SH-SY5Y (cell line): ENCODE data around the gene NELL2.

Experiments used
- GATA2 ChIP-seq: IDR thresholded peaks from 2 replicates; pipeline ENCODE4 v1.6.1; 2011; ENCODE audit warnings: mild to moderate bottlenecking, low read depth, low read length
- GATA3 ChIP-seq: IDR thresholded peaks from 2 replicates; pipeline ENCODE4 v1.6.1; 2011; ENCODE audit warnings: low read depth, mild to moderate bottlenecking, low read length, moderate library complexity

Gene NELL2

DNA sequence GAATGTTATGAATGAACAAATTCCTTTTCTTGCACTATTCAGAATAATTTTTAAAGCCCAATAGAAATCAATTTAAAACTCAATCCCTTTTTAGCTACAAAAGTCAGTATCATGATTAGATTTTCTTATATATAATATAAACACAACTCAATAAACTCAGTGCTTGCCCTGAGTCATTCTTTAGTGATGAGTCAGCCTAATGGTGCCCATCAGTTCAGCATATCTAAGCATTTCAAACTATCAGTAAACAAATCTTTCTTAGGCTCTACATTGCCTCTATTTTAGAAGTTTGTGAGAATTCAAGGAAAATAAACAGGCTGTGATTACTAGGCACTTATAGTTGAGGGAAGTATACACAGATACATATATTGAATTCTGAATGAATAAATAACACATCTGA is 179.6 kb downstream of the NELL2 start:
- TF ChIP-seq GATA3 (no peak), GATA2 (no peak)

- TF ChIP-seq GATA3, result no peak
- TF ChIP-seq GATA2, result no peak
These were observed 182.1 kb downstream of the NELL2 start for GRCh38 chr12:44694017-44694416.

- TF ChIP-seq GATA2 (no peak), GATA3 (no peak)
These were observed 186.5 kb downstream of the NELL2 start for GRCh38 chr12:44689587-44689986.

GRCh38 chr12:44677724-44678123 is 198.4 kb downstream of the NELL2 start:
- TF ChIP-seq GATA3 (no peak), GATA2 (no peak)

DNA sequence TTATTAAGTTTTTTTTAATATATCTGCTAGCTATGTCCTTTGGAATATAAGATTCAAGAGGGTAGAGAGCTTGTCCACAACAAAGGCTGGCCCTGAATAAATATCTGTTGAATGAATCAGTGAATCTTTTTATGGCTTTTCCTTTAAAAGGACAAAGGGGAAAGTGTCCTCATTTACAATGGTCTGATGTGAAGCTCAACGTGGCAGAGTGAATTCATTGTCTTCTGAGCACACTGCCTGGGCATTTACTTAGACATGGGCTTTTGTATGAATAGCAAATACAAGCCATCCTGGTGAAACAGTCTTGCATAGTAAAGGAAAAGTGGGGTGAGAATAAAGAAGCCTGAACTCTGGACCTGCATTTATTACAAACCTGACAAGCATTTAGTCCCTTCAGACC is 201.2 kb downstream of the NELL2 start:
- TF ChIP-seq GATA3 (no peak), GATA2 (no peak)

DNA sequence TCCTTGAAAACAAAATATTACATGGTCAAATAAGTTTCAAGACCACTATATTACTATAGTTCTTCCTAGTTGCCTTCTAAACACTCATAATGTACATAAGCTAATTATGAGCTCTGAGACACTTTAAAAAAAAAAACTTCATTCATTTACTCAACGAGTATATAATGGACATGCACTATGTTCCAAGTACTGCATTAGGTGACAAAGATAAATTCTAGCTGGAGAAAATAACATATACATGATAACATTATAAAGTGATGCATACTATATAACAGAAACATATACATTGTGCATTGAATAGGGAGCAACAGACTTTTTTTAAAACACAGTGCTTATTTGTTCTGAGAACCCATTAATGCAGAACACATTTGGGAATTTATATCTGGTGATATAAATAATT is 202.3 kb downstream of the NELL2 start:
- TF ChIP-seq GATA3, result no peak
- TF ChIP-seq GATA2, result no peak

- TF ChIP-seq GATA2 (no peak), GATA3 (no peak)
These were observed 204.1 kb downstream of the NELL2 start for GRCh38 chr12:44672042-44672441.

DNA sequence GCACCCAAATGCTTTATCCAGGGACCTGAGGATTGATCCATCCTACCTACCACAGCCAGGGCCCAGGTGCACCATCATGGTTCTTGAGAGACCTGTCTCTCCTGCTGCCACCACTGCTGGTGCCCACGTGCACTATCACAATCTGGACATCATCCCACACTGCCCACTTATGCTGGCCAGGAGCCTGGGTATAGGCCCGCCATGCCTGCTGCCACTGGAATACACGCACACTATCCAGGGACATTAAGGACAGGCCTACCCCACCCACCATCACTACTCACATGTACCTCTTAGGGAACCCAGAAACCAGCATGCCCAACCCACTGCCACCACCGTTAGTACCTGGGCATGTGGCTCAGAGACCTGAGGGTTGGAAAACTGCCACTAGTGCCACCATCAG is 207.7 kb downstream of the NELL2 start:
- TF ChIP-seq GATA3 (no peak), GATA2 (no peak)

DNA sequence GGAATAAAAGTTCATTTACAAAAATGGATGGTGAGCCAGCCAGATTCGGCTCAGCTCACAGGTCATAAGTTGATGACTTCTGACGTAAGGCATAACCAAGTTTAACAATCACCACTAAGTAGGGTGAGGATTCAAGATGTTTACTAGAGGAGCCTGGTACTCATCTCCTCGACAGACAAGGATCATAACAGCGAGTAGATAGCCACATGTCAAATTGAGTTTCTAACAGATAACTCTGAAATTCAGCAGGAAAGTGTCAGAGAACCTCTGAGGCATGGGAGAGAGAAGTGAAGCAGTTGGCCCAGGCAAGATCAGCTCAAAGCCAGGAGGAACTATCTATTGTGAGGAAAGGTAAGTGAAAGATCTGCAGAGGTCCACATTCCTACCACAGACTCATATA is 208.7 kb downstream of the NELL2 start:
- TF ChIP-seq GATA3, result no peak
- no peak for TF ChIP-seq GATA2

- no peak for TF ChIP-seq GATA3
- TF ChIP-seq GATA2, result no peak
These were observed 212.8 kb downstream of the NELL2 start for GRCh38 chr12:44663291-44663690.

GRCh38 chr12:44655846-44656245 is 220.3 kb downstream of the NELL2 start:
- TF ChIP-seq GATA2 (no peak), GATA3 (no peak)

- TF ChIP-seq GATA2, result no peak; the same call in 1 of the 2 replicates
- TF ChIP-seq GATA3, result no peak
These were observed 221.2 kb downstream of the NELL2 start for GRCh38 chr12:44654646-44655639.

DNA sequence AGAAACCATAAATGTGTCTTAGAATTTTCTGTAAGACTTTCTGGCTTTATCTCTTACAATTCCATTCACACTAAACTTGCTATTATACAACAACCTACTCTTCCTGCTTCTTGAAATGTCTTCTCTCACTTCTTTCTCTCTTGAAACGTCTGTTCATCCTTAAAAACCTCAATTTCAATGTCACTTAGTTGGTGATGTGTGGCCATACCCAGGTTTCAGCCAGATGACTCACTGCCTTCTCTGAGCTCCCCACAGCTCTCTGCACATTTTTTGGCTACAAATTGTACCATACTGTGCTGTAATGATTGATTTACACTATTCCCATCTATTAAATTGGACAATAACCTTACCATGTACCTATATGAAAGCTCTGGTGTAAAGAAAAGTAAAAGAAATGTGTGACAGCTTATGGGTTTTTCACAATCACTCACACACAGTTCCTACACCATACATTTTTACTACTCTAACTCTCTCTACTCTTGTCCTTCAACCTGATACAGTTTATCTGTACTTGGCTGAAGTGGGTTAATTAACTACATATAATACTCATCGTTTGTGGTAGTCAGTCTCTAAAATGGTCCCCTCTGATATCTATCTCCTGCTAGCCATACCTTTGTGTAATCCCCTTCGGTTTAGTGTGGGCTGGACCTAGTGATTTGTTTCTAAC is 222.1 kb downstream of the NELL2 start:
- no peak for TF ChIP-seq GATA3

GRCh38 chr12:44649693-44650092 is 226.4 kb downstream of the NELL2 start:
- TF ChIP-seq GATA2 (no peak), GATA3 (no peak)
